Astrocyte (in vitro differentiated cells and primary cell): Measurements from ENCODE around the gene GBP4. TPM values are rescaled to one million over a fixed set of nuclear protein-coding genes. Genes with fewer than 3 reads are reported as not detected.

Experiments
- DNase-seq: peaks from one replicate; pipeline ENCODE4 v3.0.0-alpha.2; 2010; ENCODE audit warnings: low read depth
- FAIRE-seq: peaks from 2 replicates; lab custom pipeline; 2011; peaks lifted over from hg19 to GRCh38; lab: Jason Lieb, UNC
- H2AFZ ChIP-seq: 2 replicates; pipeline ENCODE4 v1.6.0; 2012; ENCODE audit warnings: low read depth, low read length, inconsistent platforms
- H3K27ac ChIP-seq: 2 replicates; pipeline ENCODE4 v1.5.1; 2011; ENCODE audit warnings: low read depth, low read length, inconsistent platforms
- H3K27me3 ChIP-seq: 2 replicates; pipeline ENCODE4 v1.6.0; 2011; ENCODE audit warnings: low read length, inconsistent platforms; ENCODE audit not compliant: insufficient read depth
- H3K36me3 ChIP-seq: 2 replicates; pipeline ENCODE4 v1.5.1; 2011; ENCODE audit warnings: low read length, inconsistent platforms; ENCODE audit not compliant: insufficient read depth
- H3K4me1 ChIP-seq: 2 replicates; pipeline ENCODE4 v1.5.1; 2011; ENCODE audit warnings: low read length, inconsistent platforms; ENCODE audit not compliant: insufficient read depth
- H3K4me2 ChIP-seq: 2 replicates; pipeline ENCODE4 v1.6.0; 2012; ENCODE audit warnings: low read length, inconsistent platforms
- H3K4me3 ChIP-seq: 2 replicates; pipeline ENCODE4 v1.5.1; 2011; ENCODE audit warnings: low read depth, mild to moderate bottlenecking, low read length, inconsistent platforms; ENCODE audit not compliant: insufficient read depth
- H3K79me2 ChIP-seq: 2 replicates; pipeline ENCODE4 v1.6.0; 2012; ENCODE audit warnings: mild to moderate bottlenecking, low read length, inconsistent platforms; ENCODE audit not compliant: insufficient read depth
- H3K9ac ChIP-seq: 2 replicates; pipeline ENCODE4 v1.6.0; 2012; ENCODE audit warnings: mild to moderate bottlenecking, low read length, inconsistent platforms
- H3K9me3 ChIP-seq: 2 replicates; pipeline ENCODE4 v1.5.1; 2012; ENCODE audit warnings: low read depth, mild to moderate bottlenecking, low read length, inconsistent platforms; ENCODE audit not compliant: insufficient read depth
- H4K20me1 ChIP-seq: 2 replicates; pipeline ENCODE4 v1.6.0; 2012; ENCODE audit warnings: low read length, inconsistent platforms; ENCODE audit not compliant: insufficient read depth
- H3K27ac Mint-ChIP-seq: one replicate; pipeline ENCODE4 v1.8.0; 2021; ENCODE audit warnings: mild to moderate bottlenecking, mixed read lengths; ENCODE audit not compliant: unreplicated experiment
- H3K27me3 Mint-ChIP-seq: one replicate; pipeline ENCODE4 v1.8.0; 2021; ENCODE audit warnings: low read depth, mixed read lengths; ENCODE audit not compliant: unreplicated experiment
- H3K36me3 Mint-ChIP-seq: one replicate; pipeline ENCODE4 v1.8.0; 2021; ENCODE audit warnings: low read depth, mixed read lengths; ENCODE audit not compliant: unreplicated experiment
- H3K4me1 Mint-ChIP-seq: one replicate; pipeline ENCODE4 v1.8.0; 2021; ENCODE audit warnings: low read depth, mixed read lengths; ENCODE audit not compliant: unreplicated experiment
- H3K4me3 Mint-ChIP-seq: one replicate; pipeline ENCODE4 v1.8.0; 2021; ENCODE audit warnings: mild to moderate bottlenecking, moderate library complexity, mixed read lengths; ENCODE audit not compliant: unreplicated experiment
- H3K9me3 Mint-ChIP-seq: one replicate; pipeline ENCODE4 v1.8.0; 2021; ENCODE audit warnings: mild to moderate bottlenecking, mixed read lengths; ENCODE audit not compliant: unreplicated experiment
- CTCF ChIP-seq: IDR thresholded peaks from 2 replicates; pipeline ENCODE4 v1.5.1; 2011; ENCODE audit warnings: low read depth, mild to moderate bottlenecking, inconsistent platforms, low read length, moderate library complexity; ENCODE audit not compliant: insufficient read depth
- EZH2 ChIP-seq: IDR thresholded peaks from 2 replicates; pipeline ENCODE4 v1.6.1; 2012; ENCODE audit warnings: mild to moderate bottlenecking, low read length, inconsistent platforms; ENCODE audit not compliant: insufficient read depth
- total RNA-seq: library from RNA; stranded (reverse); gene quantifications from 2 replicates; pipeline ENCODE4 v1.2.1, GENCODE V29; 2021

The GBP4 gene
- total RNA-seq, 1 donor from 2014 or later, result 0.32 TPM

- no peaks in the 10 kb centered on the region for H3K4me1 ChIP-seq
- TF ChIP-seq EZH2 (no peak), CTCF (no peak)
- no peak overlapping the region for H3K4me3 Mint-ChIP-seq
- H2AFZ ChIP-seq, result no peak overlapping the region
- DNase-seq, result no peak
- H3K4me2 ChIP-seq, result no peak overlapping the region
- FAIRE-seq, result no peak
- H3K27me3 Mint-ChIP-seq, result no peaks in the 10 kb centered on the region
- H3K27me3 ChIP-seq, result no peaks in the 10 kb centered on the region
- H3K9ac ChIP-seq, result no peak overlapping the region
- H3K4me3 ChIP-seq, result no peak overlapping the region
- H3K79me2 ChIP-seq, result no peaks in the 10 kb centered on the region
- no peaks in the 10 kb centered on the region for H3K9me3 Mint-ChIP-seq
- no peak overlapping the region for H3K27ac ChIP-seq
- H4K20me1 ChIP-seq, result no peaks in the 10 kb centered on the region
- no peaks in the 10 kb centered on the region for H3K9me3 ChIP-seq
- no peaks in the 10 kb centered on the region for H3K4me1 Mint-ChIP-seq
- H3K27ac Mint-ChIP-seq, result no peak overlapping the region
- no peaks in the 10 kb centered on the region for H3K36me3 ChIP-seq
- no peaks in the 10 kb centered on the region for H3K36me3 Mint-ChIP-seq
Measured at GRCh38 chr1:89149976-89150375, 48.8 kb downstream of the GBP4 start.

GRCh38 chr1:89149229-89149628, 49.5 kb downstream of the GBP4 start:
- Mint-ChIP-seq H3K27me3 (no peaks in the 10 kb centered on the region), H3K27ac (no peak overlapping the region), H3K9me3 (no peaks in the 10 kb centered on the region), H3K36me3 (no peaks in the 10 kb centered on the region), H3K4me1 (no peaks in the 10 kb centered on the region), H3K4me3 (no peak overlapping the region)
- no peak for FAIRE-seq
- no peak overlapping the region for H3K4me3 ChIP-seq
- no peaks in the 10 kb centered on the region for H3K27me3 ChIP-seq
- peak; percentile 19 for DNase-seq
- H3K4me2 ChIP-seq, result no peak overlapping the region
- no peaks in the 10 kb centered on the region for H3K9me3 ChIP-seq
- H3K9ac ChIP-seq, result no peak overlapping the region
- H4K20me1 ChIP-seq, result no peaks in the 10 kb centered on the region
- TF ChIP-seq CTCF (no peak), EZH2 (no peak)
- H3K4me1 ChIP-seq, result no peaks in the 10 kb centered on the region
- no peaks in the 10 kb centered on the region for H3K79me2 ChIP-seq
- H2AFZ ChIP-seq, result no peak overlapping the region
- no peak overlapping the region for H3K27ac ChIP-seq
- H3K36me3 ChIP-seq, result no peaks in the 10 kb centered on the region

GRCh38 chr1:89147678-89148658, 50.8 kb downstream of the GBP4 start:
- H3K27me3 Mint-ChIP-seq, result no peaks in the 10 kb centered on the region
- no peak overlapping the region for H3K9ac ChIP-seq
- H3K9me3 ChIP-seq, result no peaks in the 10 kb centered on the region
- no peaks in the 10 kb centered on the region for H3K27me3 ChIP-seq
- no peak overlapping the region for H3K27ac ChIP-seq
- H3K79me2 ChIP-seq, result no peaks in the 10 kb centered on the region
- no peak overlapping the region for H3K4me3 ChIP-seq
- FAIRE-seq, result no peak
- H3K27ac Mint-ChIP-seq, result no peak overlapping the region
- no peak for DNase-seq
- H3K36me3 ChIP-seq, result no peaks in the 10 kb centered on the region
- H3K4me2 ChIP-seq, result no peak overlapping the region
- H3K36me3 Mint-ChIP-seq, result no peaks in the 10 kb centered on the region
- no peaks in the 10 kb centered on the region for H4K20me1 ChIP-seq
- H3K4me1 Mint-ChIP-seq, result no peaks in the 10 kb centered on the region
- H3K4me1 ChIP-seq, result no peaks in the 10 kb centered on the region
- no peak overlapping the region for H2AFZ ChIP-seq
- H3K9me3 Mint-ChIP-seq, result no peaks in the 10 kb centered on the region
- no peak for TF ChIP-seq CTCF
- no peak for TF ChIP-seq EZH2
- H3K4me3 Mint-ChIP-seq, result no peak overlapping the region
